HPDE6-E6E7 (cell line): ENCODE results near the gene TPRG1L.

ENCODE experiments used
- DNase-seq: peaks from one replicate; pipeline ENCODE4 v3.0.0; 2011; ENCODE audit warnings: missing footprints; ENCODE audit errors: extremely low spot score

TPRG1L gene

GRCh38 chr1:3593745-3594144 lies 31.1 kb upstream of the TPRG1L start:
- DNase-seq = no peak

DNA sequence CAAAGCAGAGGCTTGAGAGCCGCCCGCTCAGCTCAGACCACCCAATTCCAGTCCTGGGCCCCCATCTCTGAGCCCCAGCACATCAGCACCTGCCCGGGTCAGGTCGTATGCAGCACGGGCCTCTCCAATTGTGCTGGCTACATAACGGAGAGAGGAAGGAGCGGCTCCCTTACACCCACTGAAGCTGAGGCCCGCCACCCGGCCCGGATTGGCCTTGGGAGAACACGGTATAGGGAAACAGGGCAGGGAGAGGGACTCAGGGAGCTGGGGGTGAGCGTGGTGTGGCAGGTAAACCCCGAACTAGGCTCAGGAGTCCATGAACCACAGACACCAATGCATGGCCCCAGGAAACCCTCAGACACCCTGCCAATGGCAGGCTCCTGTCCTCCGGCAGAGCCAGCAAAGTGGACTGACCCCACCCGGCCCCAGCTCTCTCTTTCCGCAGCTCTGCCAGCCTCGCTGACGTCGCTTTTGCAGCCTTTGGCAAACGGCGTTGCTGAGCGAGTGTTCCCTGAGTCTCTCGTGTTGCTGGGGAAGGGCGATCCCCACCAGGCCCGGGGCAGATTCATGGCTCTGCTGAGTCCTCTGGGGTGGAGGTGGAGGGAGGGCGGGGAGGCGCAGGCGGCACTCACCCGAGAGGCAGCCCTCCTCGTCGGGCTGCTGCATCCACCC lies 30.0 kb upstream of the TPRG1L start:
- no peak for DNase-seq

DNA sequence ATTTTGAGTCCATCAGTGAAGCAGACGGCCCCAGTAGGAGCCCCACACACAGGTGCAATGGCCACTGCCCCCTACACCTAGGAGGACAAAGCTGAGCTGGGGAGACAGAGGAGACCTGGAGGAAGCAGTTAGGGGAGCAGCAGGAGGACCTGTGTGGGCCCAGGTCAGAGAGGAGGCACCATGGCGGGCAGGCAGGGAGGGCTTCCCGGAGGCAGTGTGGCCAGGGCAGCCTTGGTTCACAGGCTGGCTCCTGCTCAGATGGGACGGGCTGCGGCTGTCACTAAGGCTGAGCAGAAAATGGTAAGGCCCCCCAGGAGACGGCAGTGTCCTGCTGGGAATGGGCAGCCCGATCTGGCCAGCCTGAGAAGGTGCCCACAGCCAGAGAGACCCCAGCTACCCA lies 28.9 kb upstream of the TPRG1L start:
- DNase-seq = no peak

DNA sequence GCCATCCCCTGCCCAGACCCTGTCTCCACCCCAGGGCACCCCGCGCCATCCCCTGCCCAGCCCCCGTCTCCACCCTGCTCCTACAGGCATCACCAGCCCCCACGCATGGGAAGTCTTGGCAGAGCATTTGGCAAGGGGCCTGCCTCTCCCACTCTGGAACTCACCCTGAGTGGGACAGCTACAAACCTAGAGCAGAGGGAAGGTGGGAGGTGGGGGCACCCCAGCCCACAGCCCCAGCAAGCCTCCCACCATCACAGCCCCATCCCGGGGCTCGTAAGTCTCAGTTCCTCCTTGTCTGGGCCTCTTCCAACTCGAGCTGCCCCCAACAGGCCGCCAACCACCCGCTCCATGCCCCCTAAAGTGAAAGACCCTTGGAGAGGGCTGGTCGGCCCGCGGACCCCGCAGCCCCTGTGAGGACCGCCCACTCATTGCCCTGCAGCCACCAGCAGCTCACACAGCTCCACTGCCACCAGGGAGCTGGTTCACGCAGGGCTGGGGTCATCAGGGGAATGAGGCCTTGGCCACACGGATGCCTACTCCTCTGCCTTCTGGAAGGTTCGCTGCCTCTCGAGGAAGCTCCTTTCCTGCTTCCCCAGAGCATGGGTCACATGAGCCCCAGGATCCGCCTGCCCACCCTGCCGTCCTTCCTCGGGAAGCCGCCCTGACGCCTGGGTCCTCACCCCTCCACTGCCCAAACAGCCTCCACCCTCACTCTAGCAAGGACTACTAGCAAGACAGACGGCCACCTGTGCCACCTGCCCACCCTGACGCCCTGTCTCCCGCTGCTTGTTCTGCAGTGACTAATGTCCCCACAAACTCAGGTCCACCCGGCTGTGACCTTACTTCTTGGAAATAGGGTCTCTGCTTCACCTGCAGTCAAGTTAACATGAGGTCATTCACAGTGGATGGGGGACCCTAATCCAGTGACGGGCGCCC lies 27.9 kb upstream of the TPRG1L start:
- DNase-seq = no peak

GRCh38 chr1:3597599-3597964 lies 27.2 kb upstream of the TPRG1L start:
- no peak for DNase-seq

DNA sequence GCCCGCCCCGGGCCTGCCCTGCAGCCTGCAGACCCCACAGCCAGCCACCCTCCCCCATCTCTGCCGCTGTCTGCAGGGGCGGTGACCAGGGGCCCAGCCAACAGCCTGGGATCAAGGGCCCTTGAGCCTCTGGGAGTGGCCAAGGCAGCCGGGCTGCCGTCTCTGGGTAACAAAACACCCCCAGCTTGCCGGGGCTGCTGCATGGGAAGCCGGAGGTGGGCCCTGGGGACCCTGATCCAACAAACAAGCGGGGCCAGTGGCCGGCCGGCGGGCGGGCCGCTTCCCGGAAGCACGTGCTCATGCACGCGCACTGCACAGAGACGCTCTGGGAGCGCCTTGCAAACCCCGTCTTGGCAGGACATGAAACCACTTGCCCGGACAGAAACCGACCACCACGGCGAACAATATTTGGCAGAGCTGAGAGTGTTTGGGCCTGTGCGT lies 26.7 kb upstream of the TPRG1L start:
- DNase-seq = peak; percentile 50

- DNase-seq = no peak
Observed at GRCh38 chr1:3598522-3599285, 26.1 kb upstream of the TPRG1L start.

GRCh38 chr1:3599286-3599811 lies 25.5 kb upstream of the TPRG1L start:
- no peak for DNase-seq

DNA sequence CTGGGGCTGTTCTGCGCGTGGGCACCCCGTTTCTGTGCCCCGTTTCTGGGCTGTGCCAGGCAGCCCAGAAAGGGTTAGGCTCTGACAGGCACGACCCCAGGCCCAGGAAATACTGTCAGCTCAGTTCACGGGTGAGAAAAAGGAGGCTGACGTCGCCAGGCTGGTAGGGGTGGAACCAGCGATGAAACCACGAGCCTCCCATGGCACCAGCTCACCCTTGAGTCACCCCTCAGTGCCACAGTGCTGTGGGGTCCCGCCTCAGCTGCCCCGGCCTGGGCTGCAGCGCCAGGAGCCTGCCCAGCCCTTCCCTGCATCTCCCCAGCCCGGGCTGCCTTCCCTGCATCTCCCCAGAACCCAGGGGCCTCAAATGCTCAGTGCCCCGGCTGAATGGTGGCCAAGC lies 25.0 kb upstream of the TPRG1L start:
- no peak for DNase-seq

GRCh38 chr1:3600354-3600753 lies 24.5 kb upstream of the TPRG1L start:
- no peak for DNase-seq

DNA sequence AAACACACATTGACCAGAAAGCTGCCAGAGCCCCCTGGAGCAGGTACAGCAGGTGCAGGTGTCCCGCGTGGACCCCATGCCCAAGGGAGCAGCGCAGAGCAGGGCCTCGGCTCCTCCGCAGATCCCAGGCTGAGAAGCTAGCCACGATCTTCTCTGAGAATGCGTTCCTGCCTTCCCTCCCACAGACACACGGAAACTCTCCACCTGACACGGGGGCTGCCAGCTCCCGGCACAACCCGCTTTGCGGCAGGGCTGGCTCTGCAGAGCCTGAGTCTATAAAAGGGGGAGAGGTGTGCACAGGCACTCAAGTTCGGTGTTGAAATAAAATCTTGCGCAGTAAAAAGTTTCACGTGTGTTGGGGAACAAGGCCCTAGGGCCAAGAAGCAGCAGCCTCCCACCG lies 23.1 kb upstream of the TPRG1L start:
- DNase-seq = no peak

DNA sequence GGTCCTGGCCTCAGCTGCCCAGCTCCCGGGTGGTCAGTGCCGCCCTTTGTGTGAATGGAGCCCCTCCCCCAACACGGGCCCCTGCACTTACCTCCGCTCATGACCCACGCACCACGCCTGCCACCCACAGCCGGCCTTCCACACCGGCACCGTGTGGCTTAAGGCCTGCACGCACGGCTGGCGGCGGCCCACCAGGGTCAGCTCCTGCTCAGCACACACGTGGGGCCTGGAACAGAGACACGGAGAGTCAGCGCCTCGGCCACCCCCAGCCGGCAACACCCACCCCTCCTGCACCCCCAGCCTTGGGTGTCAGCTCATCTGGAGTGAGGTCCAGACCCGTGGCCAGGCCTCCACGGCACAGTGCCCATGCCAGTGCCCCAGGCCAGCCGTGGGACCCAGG lies 22.4 kb upstream of the TPRG1L start:
- DNase-seq = no peak

- no peak for DNase-seq
Observed at GRCh38 chr1:3603156-3603555, 21.7 kb upstream of the TPRG1L start.

DNA sequence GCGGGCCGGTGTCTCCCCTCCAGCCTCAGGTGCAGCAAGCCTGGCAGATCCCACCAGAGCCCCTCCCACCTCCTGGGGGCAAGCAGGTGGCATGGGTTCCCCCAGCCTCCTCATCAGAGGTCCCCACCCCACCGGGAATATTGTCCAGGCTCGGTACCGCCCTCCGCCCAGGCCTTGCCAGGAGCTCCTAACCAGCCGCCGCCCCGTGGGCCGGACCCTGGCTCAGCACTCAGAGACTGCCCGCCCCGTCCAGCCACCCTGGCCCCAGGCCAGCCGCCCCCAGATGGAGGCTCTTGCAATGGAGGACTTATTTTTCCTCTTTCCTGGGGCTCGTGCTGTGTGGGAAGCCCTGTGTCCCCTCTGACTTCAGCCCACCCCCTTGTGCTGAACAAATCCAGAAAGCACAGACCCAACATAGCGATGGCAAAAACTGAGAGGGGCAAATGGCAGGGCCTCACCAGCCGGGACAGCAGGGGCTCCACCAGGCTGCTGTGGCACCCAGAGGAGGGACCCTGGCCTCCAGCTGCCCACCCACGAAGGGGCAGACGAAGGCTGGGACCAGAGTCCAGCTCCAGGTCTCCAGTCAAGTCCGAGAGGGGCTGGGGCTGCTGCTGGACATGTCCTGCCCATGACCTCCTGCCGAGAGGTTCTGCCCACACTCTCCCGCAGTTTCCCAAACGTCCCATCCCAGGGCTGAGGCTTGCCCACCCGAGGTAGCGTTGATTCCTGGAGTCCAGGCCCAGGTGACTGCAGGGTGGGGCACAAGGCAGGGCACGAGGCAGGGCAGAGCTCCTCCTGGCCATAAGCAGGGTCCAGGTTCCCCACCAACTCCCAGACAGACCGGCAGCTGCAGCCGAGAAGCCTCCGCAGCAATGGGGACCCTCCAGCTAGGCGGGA lies 21.0 kb upstream of the TPRG1L start:
- DNase-seq = no peak

DNA sequence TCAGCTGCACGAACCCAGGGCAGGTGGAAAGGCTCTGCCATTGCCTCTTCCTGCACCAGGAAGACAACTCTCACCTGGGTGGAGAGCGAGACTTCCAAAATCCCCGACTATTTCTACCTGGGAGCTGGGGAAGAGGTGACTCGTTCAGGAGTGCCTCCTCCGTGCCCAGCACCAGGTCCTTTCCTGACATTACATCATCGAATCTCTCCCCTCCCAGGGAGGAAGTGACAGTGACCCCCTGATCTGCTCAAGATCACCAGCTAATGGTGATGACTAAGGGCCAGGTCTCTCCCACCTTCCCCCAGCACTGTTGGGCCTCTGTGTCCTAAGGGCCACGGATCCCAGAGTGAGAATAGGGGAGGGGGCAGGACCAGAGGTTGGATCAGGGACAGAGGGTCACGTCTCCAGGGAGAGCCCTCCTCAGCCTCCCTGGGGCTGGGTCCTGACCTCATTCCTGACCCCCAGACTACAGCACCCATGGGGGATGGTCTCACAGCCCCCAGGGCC lies 20.3 kb upstream of the TPRG1L start:
- DNase-seq = no peak

DNA sequence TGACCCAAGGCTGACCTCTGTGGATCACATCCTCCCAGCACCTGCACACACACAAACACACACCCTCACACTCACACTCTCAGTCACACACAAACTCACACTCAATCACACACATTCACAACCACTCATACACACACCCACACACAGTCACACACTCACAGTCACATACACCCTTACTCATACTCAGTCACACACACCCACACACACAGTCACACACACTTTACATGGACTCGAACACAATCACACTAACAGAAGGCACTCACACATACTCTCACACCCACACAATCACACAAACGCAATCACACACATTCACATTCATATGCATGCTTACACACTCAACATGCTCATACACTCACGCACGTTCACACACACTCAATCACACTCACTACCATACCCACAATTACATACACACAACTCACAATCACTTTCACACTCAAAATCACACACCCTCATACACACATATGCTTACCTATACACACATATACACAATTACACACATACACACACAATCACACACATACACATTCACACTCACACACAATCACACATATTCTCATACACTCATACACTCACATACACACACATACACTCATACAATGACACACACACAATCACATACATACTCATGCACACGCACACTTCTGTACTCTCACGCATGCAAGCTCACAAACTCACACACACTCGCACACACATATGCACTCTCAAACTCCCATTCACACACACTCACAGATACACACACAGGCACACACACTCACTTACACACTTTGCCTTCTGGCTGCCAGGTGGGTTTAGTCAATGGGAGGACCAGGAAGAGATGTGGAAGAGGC lies 19.6 kb upstream of the TPRG1L start:
- no peak for DNase-seq

DNA sequence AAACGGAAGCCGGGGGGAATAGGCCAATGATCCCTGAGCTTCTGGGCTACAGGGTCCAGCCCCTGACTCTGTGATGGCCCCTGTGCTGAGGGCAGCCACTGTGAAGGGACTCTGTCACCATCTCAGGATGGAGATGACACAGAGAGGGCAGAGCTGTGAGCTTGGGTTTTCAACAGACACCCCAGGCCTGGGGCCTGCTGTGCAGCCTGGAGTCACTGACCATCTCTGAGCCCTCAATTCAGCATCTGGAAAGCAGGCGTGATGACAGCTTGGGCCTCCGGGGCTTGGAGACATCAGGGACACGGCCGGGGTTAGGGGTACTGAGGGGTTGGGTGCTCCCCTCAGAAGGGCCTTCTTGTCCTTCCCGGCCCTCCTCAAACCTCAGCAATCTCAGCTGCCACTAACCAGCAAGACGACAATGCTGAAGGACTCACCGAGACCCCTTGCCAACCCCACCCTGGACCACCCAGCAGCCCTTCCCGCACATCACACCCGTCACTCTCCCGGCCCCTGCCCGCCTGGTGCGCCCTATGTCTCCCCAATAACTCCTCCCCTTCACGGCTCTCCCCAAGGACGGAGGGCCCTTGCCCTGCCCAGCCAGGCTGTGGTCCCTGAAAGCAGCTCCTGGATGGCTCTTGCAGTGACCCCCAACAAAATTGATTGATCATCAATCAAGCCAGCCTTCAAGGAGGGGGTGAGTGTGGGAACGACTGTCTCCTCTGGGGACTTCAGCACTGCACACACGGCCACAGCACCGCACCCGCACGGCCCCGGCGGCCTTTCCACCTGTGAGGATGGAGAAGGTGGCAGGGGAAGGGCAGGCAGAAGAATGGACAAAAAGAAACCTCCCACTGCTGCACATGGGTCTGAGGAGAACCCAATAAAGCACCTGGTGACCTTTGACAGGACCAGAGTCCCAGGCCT lies 17.8 kb upstream of the TPRG1L start:
- DNase-seq = no peak

GRCh38 chr1:3607703-3608065 lies 17.1 kb upstream of the TPRG1L start:
- no peak for DNase-seq

GRCh38 chr1:3608154-3608553 lies 16.7 kb upstream of the TPRG1L start:
- no peak for DNase-seq
